Kidney (tissue), 14 donors: ENCODE measurements around the gene ARAF. TPM values are rescaled to one million over a fixed set of nuclear protein-coding genes. Genes with fewer than 3 reads are reported as not detected.

ENCODE experiments used
- DNase-seq, 5 donors: peaks; one replicate each; pipeline ENCODE4 v3.0.0-alpha.2; 2013 to 2020
- FAIRE-seq: peaks from 2 replicates; lab custom pipeline; 2012; peaks lifted over from hg19 to GRCh38; lab: Jason Lieb, UNC
- H3K27ac ChIP-seq, 2 donors: one replicate each; pipeline ENCODE4 v1.7.0; 2013; ENCODE audit warnings: low read depth in 2 of 2, low read length in 2 of 2, inconsistent platforms in 1 of 2
- H3K27me3 ChIP-seq: one replicate; pipeline ENCODE4 v1.7.1; 2013; ENCODE audit warnings: low read length, inconsistent platforms; ENCODE audit not compliant: control insufficient read depth, insufficient read depth
- H3K36me3 ChIP-seq, 3 donors: one replicate each; pipeline versions ENCODE4 v1.7.0 to v1.7.1; 2013; ENCODE audit warnings: low read length in 3 of 3, control low read depth in 1 of 3, inconsistent platforms in 1 of 3; ENCODE audit not compliant: insufficient read depth in 3 of 3, control insufficient read depth in 2 of 3
- H3K4me1 ChIP-seq, 3 donors: one replicate each; pipeline versions ENCODE4 v1.7.0 to v1.7.1; 2013; ENCODE audit warnings: low read length in 3 of 3, inconsistent platforms in 1 of 3, low read depth in 1 of 3; ENCODE audit not compliant: control insufficient read depth in 2 of 3, insufficient read depth in 2 of 3
- H3K4me3 ChIP-seq, 3 donors: one replicate each; pipeline versions ENCODE4 v1.7.0 to v1.8.1; 2013; ENCODE audit warnings: low read length in 3 of 3, control low read depth in 1 of 3, inconsistent platforms in 1 of 3
- H3K9ac ChIP-seq, 3 donors: one replicate each; pipeline versions ENCODE4 v1.7.0 to v1.7.1; 2013; ENCODE audit warnings: low read length in 3 of 3, control low read depth in 1 of 3, inconsistent platforms in 1 of 3
- H3K9me3 ChIP-seq, 3 donors: one replicate each; pipeline versions ENCODE4 v1.7.0 to v1.7.1; 2013; ENCODE audit warnings: low read length in 3 of 3, control low read depth in 1 of 3, inconsistent platforms in 1 of 3; ENCODE audit not compliant: control insufficient read depth in 2 of 3, insufficient read depth in 1 of 3
- intact Hi-C: fragments of 100-400 bp; cut with DNase I; formaldehyde crosslinking; loops from one replicate; pipeline ENCODE4 v1.11.1; 2022
- polyA plus RNA-seq: library from polyadenylated mRNA; stranded (reverse); fragments of 350-450 nt; fragmentation: Illumina TruSeq; extraction: RNeasy Lipid Tissue Mini Kit (QIAGEN cat#74804); gene quantifications from one replicate; pipeline ENCODE4 v1.2.3, GENCODE V29; 2014; ENCODE audit warnings: low read depth, low replicate concordance; ENCODE audit not compliant: insufficient read depth
- total RNA-seq: library from RNA; stranded (reverse); fragmentation: NEBNext Ultra II Directional; extraction: Animal tissue kit (Norgen Biotek cat#: 25700); gene quantifications from one replicate; pipeline ENCODE4 v1.2.1, GENCODE V29; 2021
- TF ChIP-seq, protein P1 (sequence below): IDR thresholded peaks from 3 replicates; pipeline ENCODE4 v1.5.1; 2012; ENCODE audit warnings: mild to moderate bottlenecking, moderate library complexity, borderline replicate concordance; ENCODE audit not compliant: insufficient read depth; ENCODE audit errors: extremely low read depth
- donor health status: control.
- donor health status: control.
- donor health status: control.
- donor health status: control.
- donor health status: control.
- donor health status: DM: yes; HTN: yes; CAD: no.
- donor health status: Normal renal cell carcinoma (clear cell type).

ARAF gene
- total and polyA plus RNA-seq, 2 donors from 2014 or later: 79.4 to 105 TPM

GRCh38 chrX:47570794-47571193 lies 9.8 kb downstream of the ARAF start:
- intact Hi-C loops: no loop called here
- no peak for FAIRE-seq
- Histone ChIP-seq H3K9me3 (no peaks in the 10 kb centered on the region), H3K4me3 (no peak overlapping the region), H3K9ac (no peak overlapping the region), H3K27ac (no peak overlapping the region), H3K36me3 (peaks cover 2 to 24% (median 12%) of the 10 kb centered on the region in 3 donors), H3K4me1 (no peaks in the 10 kb centered on the region), H3K27me3 (no peaks in the 10 kb centered on the region)
- DNase-seq: no peak
- TF ChIP-seq, protein P1, sequence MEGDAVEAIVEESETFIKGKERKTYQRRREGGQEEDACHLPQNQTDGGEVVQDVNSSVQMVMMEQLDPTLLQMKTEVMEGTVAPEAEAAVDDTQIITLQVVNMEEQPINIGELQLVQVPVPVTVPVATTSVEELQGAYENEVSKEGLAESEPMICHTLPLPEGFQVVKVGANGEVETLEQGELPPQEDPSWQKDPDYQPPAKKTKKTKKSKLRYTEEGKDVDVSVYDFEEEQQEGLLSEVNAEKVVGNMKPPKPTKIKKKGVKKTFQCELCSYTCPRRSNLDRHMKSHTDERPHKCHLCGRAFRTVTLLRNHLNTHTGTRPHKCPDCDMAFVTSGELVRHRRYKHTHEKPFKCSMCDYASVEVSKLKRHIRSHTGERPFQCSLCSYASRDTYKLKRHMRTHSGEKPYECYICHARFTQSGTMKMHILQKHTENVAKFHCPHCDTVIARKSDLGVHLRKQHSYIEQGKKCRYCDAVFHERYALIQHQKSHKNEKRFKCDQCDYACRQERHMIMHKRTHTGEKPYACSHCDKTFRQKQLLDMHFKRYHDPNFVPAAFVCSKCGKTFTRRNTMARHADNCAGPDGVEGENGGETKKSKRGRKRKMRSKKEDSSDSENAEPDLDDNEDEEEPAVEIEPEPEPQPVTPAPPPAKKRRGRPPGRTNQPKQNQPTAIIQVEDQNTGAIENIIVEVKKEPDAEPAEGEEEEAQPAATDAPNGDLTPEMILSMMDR: no peak

DNA sequence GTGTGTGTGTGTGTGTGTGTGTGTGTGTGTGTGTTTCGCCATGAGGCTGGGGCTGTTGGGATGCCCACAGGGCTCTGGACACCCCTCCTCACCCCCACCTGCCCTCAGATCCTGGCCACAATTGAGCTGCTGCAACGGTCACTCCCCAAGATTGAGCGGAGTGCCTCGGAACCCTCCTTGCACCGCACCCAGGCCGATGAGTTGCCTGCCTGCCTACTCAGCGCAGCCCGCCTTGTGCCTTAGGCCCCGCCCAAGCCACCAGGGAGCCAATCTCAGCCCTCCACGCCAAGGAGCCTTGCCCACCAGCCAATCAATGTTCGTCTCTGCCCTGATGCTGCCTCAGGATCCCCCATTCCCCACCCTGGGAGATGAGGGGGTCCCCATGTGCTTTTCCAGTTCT lies 10.2 kb downstream of the ARAF start:
- intact Hi-C loops: no loop called here
- Histone ChIP-seq H3K4me1 (no peaks in the 10 kb centered on the region), H3K27me3 (no peaks in the 10 kb centered on the region), H3K4me3 (no peak overlapping the region), H3K9me3 (no peaks in the 10 kb centered on the region), H3K27ac (no peak overlapping the region), H3K36me3 (peaks cover 2 to 24% (median 12%) of the 10 kb centered on the region in 3 donors), H3K9ac (no peak overlapping the region)
- FAIRE-seq (no peak), DNase-seq (no peak)
- TF ChIP-seq, protein P1: no peak

DNA sequence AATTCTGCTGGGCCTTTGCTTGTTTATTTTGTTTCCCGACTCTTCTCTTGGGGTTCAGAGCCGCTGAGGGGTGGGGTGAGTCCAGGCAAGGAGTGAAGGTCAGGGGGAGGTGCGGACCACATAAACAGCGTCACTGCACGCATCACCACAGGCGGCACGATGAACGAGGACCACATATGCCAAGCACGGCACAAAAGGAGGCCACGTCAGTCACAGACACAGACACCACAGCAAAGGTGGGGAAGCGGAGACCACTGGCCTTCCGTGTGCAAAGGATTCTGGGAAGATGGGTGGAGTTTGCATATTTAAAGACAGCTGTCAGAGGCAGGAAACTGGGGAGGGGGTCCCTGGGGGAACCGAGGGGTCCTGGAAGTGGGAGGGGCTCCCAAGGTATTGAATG lies 10.9 kb downstream of the ARAF start:
- H3K4me1 ChIP-seq: no peaks in the 10 kb centered on the region
- peaks cover 2 to 24% (median 12%) of the 10 kb centered on the region in 3 donors for H3K36me3 ChIP-seq
- no peaks in the 10 kb centered on the region for H3K9me3 ChIP-seq
- TF ChIP-seq, protein P1: no peak
- DNase-seq: no peak
- intact Hi-C loops: no loop called here
- H3K9ac ChIP-seq: no peak overlapping the region
- H3K4me3 ChIP-seq: no peak overlapping the region
- H3K27me3 ChIP-seq: no peaks in the 10 kb centered on the region
- no peak overlapping the region for H3K27ac ChIP-seq
- no peak for FAIRE-seq

GRCh38 chrX:47572773-47573340 lies 11.9 kb downstream of the ARAF start:
- Histone ChIP-seq H3K4me1 (no peaks in the 10 kb centered on the region), H3K4me3 (no peak overlapping the region), H3K27ac (no peak overlapping the region), H3K9ac (no peak overlapping the region), H3K9me3 (no peaks in the 10 kb centered on the region), H3K27me3 (no peaks in the 10 kb centered on the region), H3K36me3 (peaks cover under 1 to 14% (median 6%) of the 10 kb centered on the region in 3 donors)
- intact Hi-C loops: no loop called here
- peak in 1 of 5 donors; percentile 39 for DNase-seq
- TF ChIP-seq, protein P1: no peak
- FAIRE-seq: no peak
